SK-N-SH treated with all-trans-retinoic acid at 6 μM for 48 hours (cell line): Measurements from ENCODE around the gene TRIM59.

Experiments
- ATAC-seq: fragments of 200-7000 bp; cut with Tn5 transposase; 3 replicates; pipeline ENCODE4 v1.9.1; 2020; ENCODE audit warnings: mild to moderate bottlenecking, moderate library complexity
- ARNTL ChIP-seq: fragments of 450-650 bp; formaldehyde crosslinking; IDR thresholded peaks from 2 replicates; pipeline ENCODE4 v1.5.0; 2020; ENCODE audit warnings: low read depth, mild to moderate bottlenecking, moderate library complexity, borderline replicate concordance
- BACH2 ChIP-seq: fragments of 250-450 bp; sonication (Bioruptor Pico); IDR thresholded peaks from 2 replicates; pipeline ENCODE4 v1.9.0; 2021; ENCODE audit warnings: mild to moderate bottlenecking, borderline replicate concordance
- CREB5 ChIP-seq: fragments of 250-450 bp; sonication (Bioruptor Pico); IDR thresholded peaks from 2 replicates; pipeline ENCODE4 v1.5.1; 2020; ENCODE audit warnings: low read depth, mild to moderate bottlenecking, moderate library complexity
- CSDC2 ChIP-seq: fragments of 250-450 bp; sonication (Bioruptor Pico); IDR thresholded peaks from 2 replicates; pipeline ENCODE4 v1.5.0; 2020; ENCODE audit warnings: mild to moderate bottlenecking, moderate library complexity
- CSRNP3 ChIP-seq: fragments of 250-450 bp; sonication (Bioruptor Pico); IDR thresholded peaks from 2 replicates; pipeline ENCODE4 v1.5.1; 2021; ENCODE audit warnings: mild to moderate bottlenecking, moderate library complexity
- ESRRG ChIP-seq: fragments of 250-450 bp; sonication (Bioruptor Pico); IDR thresholded peaks from 2 replicates; pipeline ENCODE4 v1.6.1; 2021; ENCODE audit warnings: mild to moderate bottlenecking
- GLIS3 ChIP-seq: fragments of 250-450 bp; sonication (Bioruptor Pico); IDR thresholded peaks from 2 replicates; pipeline ENCODE4 v1.5.0; 2020; ENCODE audit warnings: mild to moderate bottlenecking, moderate library complexity
- OSR1 ChIP-seq: fragments of 250-450 bp; sonication (Bioruptor Pico); IDR thresholded peaks from 2 replicates; pipeline ENCODE4 v1.8.0; 2022; ENCODE audit warnings: moderate library complexity, mild to moderate bottlenecking, inconsistent platforms
- PATZ1 ChIP-seq: fragments of 250-450 bp; sonication (Bioruptor Pico); IDR thresholded peaks from 2 replicates; pipeline ENCODE4 v1.8.0; 2020; ENCODE audit warnings: mild to moderate bottlenecking, moderate library complexity, borderline replicate concordance
- RARB ChIP-seq: fragments of 250-450 bp; sonication (Bioruptor Pico); IDR thresholded peaks from 2 replicates; pipeline ENCODE4 v1.8.0; 2021; ENCODE audit warnings: mild to moderate bottlenecking, moderate library complexity
- TCF4 ChIP-seq: fragments of 250-450 bp; sonication (Bioruptor Pico); IDR thresholded peaks from 2 replicates; pipeline ENCODE4 v1.8.0; 2021; ENCODE audit warnings: mild to moderate bottlenecking, moderate library complexity, borderline replicate concordance
- TOX ChIP-seq: fragments of 250-450 bp; sonication (Bioruptor Pico); IDR thresholded peaks from 2 replicates; pipeline ENCODE4 v1.8.0; 2021; ENCODE audit warnings: mild to moderate bottlenecking, moderate library complexity, borderline replicate concordance
- ZC3H10 ChIP-seq: fragments of 250-450 bp; sonication (Bioruptor Pico); IDR thresholded peaks from 2 replicates; pipeline ENCODE4 v1.5.1; 2021; ENCODE audit warnings: mild to moderate bottlenecking, moderate library complexity
- ZFP3 ChIP-seq: fragments of 250-450 bp; sonication (Bioruptor Pico); IDR thresholded peaks from 2 replicates; pipeline ENCODE4 v1.5.0; 2020; ENCODE audit warnings: mild to moderate bottlenecking, moderate library complexity
- ZFP30 ChIP-seq: fragments of 450-650 bp; formaldehyde crosslinking; IDR thresholded peaks from 2 replicates; pipeline ENCODE4 v1.5.0; 2022; ENCODE audit warnings: mild to moderate bottlenecking, moderate library complexity
- ZNF565 ChIP-seq: fragments of 450-650 bp; formaldehyde crosslinking; conservative IDR thresholded peaks from 2 replicates; pipeline ENCODE4 v1.5.0; 2020; ENCODE audit warnings: low read depth, mild to moderate bottlenecking, moderate library complexity
- ZNF70 ChIP-seq: fragments of 450-650 bp; formaldehyde crosslinking; IDR thresholded peaks from 2 replicates; pipeline ENCODE4 v1.5.0; 2020; ENCODE audit warnings: mild to moderate bottlenecking, moderate library complexity
- ZNF8 ChIP-seq: fragments of 450-650 bp; formaldehyde crosslinking; IDR thresholded peaks from 2 replicates; pipeline ENCODE4 v1.5.0; 2020; ENCODE audit warnings: mild to moderate bottlenecking, moderate library complexity
- TF ChIP-seq, protein P1 (sequence below): fragments of 250-450 bp; sonication (Bioruptor Pico); IDR thresholded peaks from 2 replicates; pipeline ENCODE4 v1.8.0; 2021; ENCODE audit warnings: low read depth, mild to moderate bottlenecking, moderate library complexity, borderline replicate concordance

TRIM59 gene

DNA sequence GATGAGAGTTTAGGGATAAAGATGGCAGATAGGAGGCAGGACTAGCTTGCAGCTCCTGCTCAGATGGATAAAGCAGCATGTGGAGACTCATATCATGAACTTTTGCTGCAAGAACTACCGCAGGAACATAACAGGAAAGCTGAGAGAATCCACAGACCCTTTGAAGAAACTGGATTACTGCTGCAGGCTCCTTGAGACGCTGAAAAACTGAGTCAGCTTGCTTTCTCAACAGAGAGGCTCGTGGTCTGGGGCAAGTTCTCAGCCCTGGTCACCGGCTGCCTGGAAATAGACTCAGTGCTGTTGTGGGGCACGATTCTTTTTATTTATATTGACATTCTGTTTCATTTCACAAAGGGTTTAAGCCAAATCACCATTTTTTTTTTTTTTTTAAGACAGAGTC is 28.8 kb upstream of the TRIM59 start:
- no peak; the same call in 2 of the 3 replicates for ATAC-seq
- TF ChIP-seq OSR1 = no peak
- no peak for TF ChIP-seq CREB5
- no peak for TF ChIP-seq ZNF565 (CRISPR knock-in tag)
- TF ChIP-seq, protein P1, sequence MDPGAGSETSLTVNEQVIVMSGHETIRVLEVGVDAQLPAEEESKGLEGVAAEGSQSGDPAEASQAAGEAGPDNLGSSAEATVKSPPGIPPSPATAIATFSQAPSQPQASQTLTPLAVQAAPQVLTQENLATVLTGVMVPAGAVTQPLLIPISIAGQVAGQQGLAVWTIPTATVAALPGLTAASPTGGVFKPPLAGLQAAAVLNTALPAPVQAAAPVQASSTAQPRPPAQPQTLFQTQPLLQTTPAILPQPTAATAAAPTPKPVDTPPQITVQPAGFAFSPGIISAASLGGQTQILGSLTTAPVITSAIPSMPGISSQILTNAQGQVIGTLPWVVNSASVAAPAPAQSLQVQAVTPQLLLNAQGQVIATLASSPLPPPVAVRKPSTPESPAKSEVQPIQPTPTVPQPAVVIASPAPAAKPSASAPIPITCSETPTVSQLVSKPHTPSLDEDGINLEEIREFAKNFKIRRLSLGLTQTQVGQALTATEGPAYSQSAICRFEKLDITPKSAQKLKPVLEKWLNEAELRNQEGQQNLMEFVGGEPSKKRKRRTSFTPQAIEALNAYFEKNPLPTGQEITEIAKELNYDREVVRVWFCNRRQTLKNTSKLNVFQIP = no peak
- no peak for TF ChIP-seq ZNF8
- TF ChIP-seq ESRRG (CRISPR knock-in tag) = no peak
- no peak for TF ChIP-seq TCF4 (CRISPR knock-in tag)
- TF ChIP-seq RARB (CRISPR knock-in tag) = no peak
- no peak for TF ChIP-seq ZFP30 (CRISPR knock-in tag)
- no peak for TF ChIP-seq ZC3H10
- TF ChIP-seq GLIS3 (CRISPR knock-in tag) = no peak
- no peak for TF ChIP-seq ZFP3 (CRISPR knock-in tag)

DNA sequence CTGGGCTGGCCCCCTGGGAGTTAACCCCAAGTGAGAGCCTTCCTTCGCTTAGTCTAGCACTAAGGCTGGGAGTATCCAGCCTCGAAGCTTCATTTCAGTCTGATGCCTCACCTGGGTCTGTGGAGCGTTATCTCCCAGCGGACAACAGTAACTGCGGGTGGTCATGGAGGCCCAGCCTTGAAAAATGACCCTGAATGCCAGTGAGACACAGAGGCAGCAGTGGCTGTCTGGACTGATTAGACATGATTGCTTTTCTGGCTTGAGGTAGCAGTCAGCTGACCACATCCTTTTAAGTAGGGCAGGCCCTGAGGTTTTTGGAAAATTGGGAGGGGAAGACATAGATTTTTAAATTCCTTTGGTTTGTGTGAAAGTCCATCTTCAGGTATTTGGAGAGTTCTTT is 28.2 kb upstream of the TRIM59 start:
- peak; percentile 26 for ATAC-seq
- TF ChIP-seq GLIS3 (CRISPR knock-in tag) = no peak
- no peak for TF ChIP-seq CSDC2
- TF ChIP-seq RARB (CRISPR knock-in tag) = no peak
- TF ChIP-seq TCF4 (CRISPR knock-in tag) = no peak
- no peak for TF ChIP-seq ZNF8
- no peak for TF ChIP-seq BACH2 (CRISPR knock-in tag)
- TF ChIP-seq CREB5 = no peak
- TF ChIP-seq ZFP3 (CRISPR knock-in tag) = no peak
- TF ChIP-seq TOX (CRISPR knock-in tag) = no peak
- TF ChIP-seq ZNF70 (CRISPR knock-in tag) = no peak
- no peak for TF ChIP-seq ZC3H10
- no peak for TF ChIP-seq ESRRG (CRISPR knock-in tag)
- no peak for TF ChIP-seq PATZ1 (CRISPR knock-in tag)
- TF ChIP-seq ZNF565 (CRISPR knock-in tag) = no peak
- no peak for TF ChIP-seq ZFP30 (CRISPR knock-in tag)
- TF ChIP-seq, protein P1 = no peak
- no peak for TF ChIP-seq ARNTL (CRISPR knock-in tag)

- no peak for ATAC-seq
- TF ChIP-seq OSR1 = no peak
Observed at GRCh38 chr3:160475884-160476283, 26.3 kb upstream of the TRIM59 start.

- peak; percentile 5; the same call in 2 of the 3 replicates for ATAC-seq
Observed at GRCh38 chr3:160475153-160475552, 25.6 kb upstream of the TRIM59 start.

More at GRCh38 chr3:160475153-160475552, 25.6 kb upstream of the TRIM59 start:
- TF ChIP-seq OSR1 = no peak
- no peak for TF ChIP-seq CSRNP3 (CRISPR knock-in tag)
- TF ChIP-seq ZNF70 (CRISPR knock-in tag) = no peak
- no peak for TF ChIP-seq BACH2 (CRISPR knock-in tag)
- TF ChIP-seq TOX (CRISPR knock-in tag) = no peak
- TF ChIP-seq ZFP30 (CRISPR knock-in tag) = no peak
- TF ChIP-seq ESRRG (CRISPR knock-in tag) = no peak
